NCI-H2081 (cell line): Measurements from ENCODE around the gene LRRC8C.

ENCODE experiments used
- DNase-seq, 2 experiments: peaks; one replicate each; lab custom pipeline; 2025; lab: John Stamatoyannopoulos, UW

Gene LRRC8C

GRCh38 chr1:89763649-89763986 lies 130.7 kb downstream of the LRRC8C start:
- no peak for DNase-seq

GRCh38 chr1:89765774-89766173 lies 132.9 kb downstream of the LRRC8C start:
- DNase-seq = no peak

- no peak for DNase-seq
Observed at GRCh38 chr1:89767618-89768017, 134.7 kb downstream of the LRRC8C start.
